Effector memory CD4-positive, alpha-beta T cell (primary cell): ENCODE measurements around the gene ZBTB21.

Experiments
- DNase-seq, 3 donors: peaks; one replicate each; pipeline ENCODE4 v3.0.0-alpha.2; 2020
- H3K27ac ChIP-seq: 2 replicates; pipeline ENCODE4 v1.7.0; 2013; ENCODE audit warnings: mild to moderate bottlenecking, low read length, moderate library complexity; ENCODE audit not compliant: insufficient read depth, poor library complexity, severe bottlenecking
- H3K27me3 ChIP-seq: replicated peaks from 2 replicates; pipeline ENCODE4 v1.7.0; 2013; ENCODE audit warnings: mild to moderate bottlenecking, low read length; ENCODE audit not compliant: insufficient read depth, control insufficient read depth, poor library complexity, severe bottlenecking
- H3K36me3 ChIP-seq: 2 replicates; pipeline ENCODE4 v1.7.0; 2013; ENCODE audit warnings: mild to moderate bottlenecking, low read length, moderate library complexity; ENCODE audit not compliant: control insufficient read depth, insufficient read depth
- H3K4me1 ChIP-seq: 2 replicates; pipeline ENCODE4 v1.7.0; 2013; ENCODE audit warnings: low read length, mild to moderate bottlenecking; ENCODE audit not compliant: control insufficient read depth, insufficient read depth, poor library complexity, severe bottlenecking
- H3K4me3 ChIP-seq: 2 replicates; pipeline ENCODE4 v1.7.0; 2013; ENCODE audit warnings: low read length, low read depth, mild to moderate bottlenecking; ENCODE audit not compliant: insufficient read depth, poor library complexity, severe bottlenecking
- H3K9me3 ChIP-seq: 2 replicates; pipeline ENCODE4 v1.7.0; 2013; ENCODE audit warnings: mild to moderate bottlenecking, low read length, moderate library complexity; ENCODE audit not compliant: control insufficient read depth

Gene ZBTB21

GRCh38 chr21:42040411-42041180, 30.4 kb upstream of the ZBTB21 start:
- Histone ChIP-seq H3K4me3 (no peak overlapping the region), H3K27ac (no peak overlapping the region), H3K9me3 (no peaks in the 10 kb centered on the region), H3K36me3 (no peaks in the 10 kb centered on the region), H3K4me1 (no peaks in the 10 kb centered on the region), H3K27me3 (no peaks in the 10 kb centered on the region)
- DNase-seq: no peak

DNA sequence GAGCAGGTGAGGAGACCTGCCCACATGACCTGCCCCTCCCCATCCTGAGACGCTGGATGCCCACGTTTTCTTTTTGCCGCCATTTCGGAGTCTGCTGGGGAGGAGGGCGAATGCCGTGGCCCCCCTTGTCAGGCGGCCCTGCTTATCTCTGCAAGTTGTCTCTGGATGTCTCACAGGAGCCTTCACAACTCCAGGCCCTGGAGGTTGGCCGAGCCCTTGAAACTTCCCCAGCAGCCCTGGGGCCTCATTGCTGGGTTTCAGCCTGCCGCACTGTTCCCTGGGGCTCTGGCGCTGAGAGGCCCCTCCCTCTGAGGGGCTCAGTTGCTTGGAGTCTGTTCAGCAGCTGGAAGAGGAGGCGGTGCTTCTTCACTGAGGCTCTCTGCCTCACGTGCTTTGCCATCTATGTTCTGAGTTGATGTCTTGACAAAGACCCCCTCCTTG, 29.8 kb upstream of the ZBTB21 start:
- no peaks in the 10 kb centered on the region for H3K27me3 ChIP-seq
- H3K27ac ChIP-seq: no peak overlapping the region
- H3K4me1 ChIP-seq: no peaks in the 10 kb centered on the region
- H3K36me3 ChIP-seq: no peaks in the 10 kb centered on the region
- no peak overlapping the region for H3K4me3 ChIP-seq
- DNase-seq: no peak
- no peaks in the 10 kb centered on the region for H3K9me3 ChIP-seq

DNA sequence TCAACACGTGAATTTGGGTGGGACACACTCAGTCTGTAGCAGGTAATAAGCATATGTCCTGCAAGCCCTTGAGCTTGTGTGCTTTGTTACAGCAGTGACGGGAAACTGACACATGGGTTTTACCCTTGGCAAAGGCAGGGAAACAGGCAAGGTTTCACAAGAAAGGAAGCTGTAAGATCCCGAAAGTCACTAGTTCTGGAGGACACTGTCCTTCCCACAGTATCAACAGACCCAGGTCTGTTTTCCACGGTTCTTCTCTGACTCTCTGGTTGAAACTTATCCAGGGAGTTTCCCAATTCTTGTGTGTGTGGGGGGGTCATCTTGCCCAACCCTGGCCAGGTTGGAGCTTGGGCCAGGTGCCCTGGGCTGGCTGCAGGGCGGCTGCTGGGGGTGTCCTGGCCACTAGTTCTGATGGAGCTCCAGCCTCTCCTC, 29.3 kb upstream of the ZBTB21 start:
- Histone ChIP-seq H3K4me1 (no peaks in the 10 kb centered on the region), H3K4me3 (no peak overlapping the region), H3K36me3 (no peaks in the 10 kb centered on the region), H3K27ac (no peak overlapping the region), H3K9me3 (no peaks in the 10 kb centered on the region), H3K27me3 (no peaks in the 10 kb centered on the region)
- DNase-seq: no peak

- H3K4me1 ChIP-seq: no peaks in the 10 kb centered on the region
- H3K27ac ChIP-seq: no peak overlapping the region
- H3K27me3 ChIP-seq: no peaks in the 10 kb centered on the region
- DNase-seq: no peak
- H3K36me3 ChIP-seq: no peaks in the 10 kb centered on the region
- H3K9me3 ChIP-seq: no peaks in the 10 kb centered on the region
- no peak overlapping the region for H3K4me3 ChIP-seq
Observed at GRCh38 chr21:42038826-42039425, 28.8 kb upstream of the ZBTB21 start.

- no peaks in the 10 kb centered on the region for H3K36me3 ChIP-seq
- no peaks in the 10 kb centered on the region for H3K9me3 ChIP-seq
- H3K27ac ChIP-seq: no peak overlapping the region
- no peaks in the 10 kb centered on the region for H3K27me3 ChIP-seq
- no peak overlapping the region for H3K4me3 ChIP-seq
- H3K4me1 ChIP-seq: no peaks in the 10 kb centered on the region
- no peak for DNase-seq
Observed at GRCh38 chr21:42038393-42038792, 28.2 kb upstream of the ZBTB21 start.

GRCh38 chr21:42037943-42038342, 27.8 kb upstream of the ZBTB21 start:
- Histone ChIP-seq H3K4me1 (no peaks in the 10 kb centered on the region), H3K27ac (no peak overlapping the region), H3K4me3 (no peak overlapping the region), H3K9me3 (no peaks in the 10 kb centered on the region), H3K36me3 (no peaks in the 10 kb centered on the region), H3K27me3 (no peaks in the 10 kb centered on the region)
- no peak for DNase-seq

GRCh38 chr21:42037516-42037915, 27.4 kb upstream of the ZBTB21 start:
- Histone ChIP-seq H3K4me1 (no peaks in the 10 kb centered on the region), H3K9me3 (no peaks in the 10 kb centered on the region), H3K4me3 (no peak overlapping the region), H3K36me3 (no peaks in the 10 kb centered on the region), H3K27me3 (no peaks in the 10 kb centered on the region), H3K27ac (no peak overlapping the region)
- no peak for DNase-seq

DNA sequence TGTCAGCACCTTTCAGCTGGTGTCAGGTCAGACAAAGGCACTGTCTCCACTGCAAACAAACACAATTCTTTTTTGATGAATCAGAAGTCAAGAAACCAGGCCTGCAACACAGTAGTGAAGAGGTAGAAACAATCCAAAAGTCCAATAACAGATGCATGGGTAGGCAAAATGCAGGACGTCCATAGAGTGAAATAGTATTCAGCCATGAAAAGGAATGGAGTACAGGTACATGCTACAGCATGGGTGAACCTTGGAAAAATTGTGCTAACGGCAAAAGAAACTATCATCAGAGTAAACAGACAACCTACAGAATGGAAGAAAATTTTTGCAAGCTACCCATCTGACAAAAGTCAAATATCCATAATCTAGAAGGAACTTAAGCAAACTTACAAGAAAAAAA, 26.2 kb upstream of the ZBTB21 start:
- DNase-seq: no peak
- Histone ChIP-seq H3K9me3 (no peaks in the 10 kb centered on the region), H3K27ac (no peak overlapping the region), H3K4me1 (no peaks in the 10 kb centered on the region), H3K27me3 (no peaks in the 10 kb centered on the region), H3K36me3 (no peaks in the 10 kb centered on the region), H3K4me3 (no peak overlapping the region)

DNA sequence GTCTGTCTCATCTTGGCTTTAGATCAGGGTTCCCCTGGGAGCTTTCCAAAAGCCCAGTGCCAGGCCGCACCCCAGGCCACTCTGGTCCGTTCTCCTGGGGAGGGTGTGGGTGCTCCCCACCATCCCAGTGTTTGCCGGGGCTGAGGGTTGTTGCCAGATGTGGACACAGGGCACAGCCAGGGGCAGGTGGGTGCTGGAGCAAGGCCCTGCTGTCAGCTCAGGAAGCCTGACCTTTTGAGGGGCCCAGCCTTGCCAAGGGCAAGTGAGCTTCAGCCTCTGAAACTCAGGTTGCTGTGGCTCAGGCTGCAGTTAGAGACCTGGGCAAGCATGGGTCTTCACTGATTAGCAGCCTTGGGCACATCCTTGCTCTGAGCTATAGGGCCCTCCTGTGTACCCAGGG, 22.8 kb upstream of the ZBTB21 start:
- Histone ChIP-seq H3K27ac (no peak overlapping the region), H3K36me3 (no peaks in the 10 kb centered on the region), H3K27me3 (no peaks in the 10 kb centered on the region), H3K9me3 (no peaks in the 10 kb centered on the region), H3K4me3 (no peak overlapping the region), H3K4me1 (no peaks in the 10 kb centered on the region)
- DNase-seq: no peak

DNA sequence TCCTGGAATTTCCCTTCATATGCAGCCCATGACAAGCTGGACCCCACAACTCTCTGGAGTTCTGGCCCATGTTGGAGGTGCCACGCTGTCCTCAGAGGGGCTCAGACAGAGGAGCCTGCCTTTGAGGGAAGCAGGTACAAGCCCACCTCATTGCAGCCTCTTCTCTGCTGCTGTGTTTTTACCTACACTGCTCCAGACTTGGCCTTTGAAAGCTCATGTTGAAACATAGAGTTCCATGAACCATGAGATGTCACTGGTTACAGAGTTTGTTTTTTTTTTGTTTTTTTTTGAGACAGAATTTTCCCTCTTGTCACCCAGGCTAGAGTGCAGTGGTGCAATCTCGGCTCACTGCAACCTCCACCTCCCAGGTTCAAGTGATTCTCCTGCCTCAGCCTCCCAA, 22.1 kb upstream of the ZBTB21 start:
- no peaks in the 10 kb centered on the region for H3K4me1 ChIP-seq
- no peak for DNase-seq
- H3K4me3 ChIP-seq: no peak overlapping the region
- no peaks in the 10 kb centered on the region for H3K36me3 ChIP-seq
- no peaks in the 10 kb centered on the region for H3K9me3 ChIP-seq
- no peak overlapping the region for H3K27ac ChIP-seq
- no peaks in the 10 kb centered on the region for H3K27me3 ChIP-seq
